Lower leg skin (tissue), 3 donors: ENCODE data around the gene ADAMTSL1.

Experiments
- CTCF ChIP-seq, 3 donors: fragments of 450-650 bp; IDR thresholded peaks; one replicate each; pipeline ENCODE4 v1.5.1; 2016; ENCODE audit warnings: antibody characterized with exemption in 3 of 3, mild to moderate bottlenecking in 3 of 3, moderate library complexity in 2 of 3
- POLR2A ChIP-seq, 2 donors: fragments of 450-650 bp; IDR thresholded peaks; one replicate each; pipeline ENCODE4 v1.6.1; 2016 to 2017; ENCODE audit warnings: antibody characterized with exemption in 2 of 2, mild to moderate bottlenecking in 1 of 2, moderate library complexity in 1 of 2

- TF ChIP-seq CTCF (IDR thresholded peaks at IDR 0.05) (no peak), POLR2A (IDR thresholded peaks at IDR 0.05) (no peak)
Measured at GRCh38 chr9:18743421-18743820, 269.5 kb downstream of the ADAMTSL1 start.
